GM23338 (cell line): ENCODE data around the gene SNAP25. TPM values are rescaled to one million over a fixed set of nuclear protein-coding genes. Genes with fewer than 3 reads are reported as not detected.

Experiments
- ATAC-seq: fragments of 200-7000 bp; cut with Tn5 transposase; 3 replicates; pipeline ENCODE4 v1.9.1; 2020
- DNase-seq: peaks from one replicate; pipeline ENCODE4 v3.0.0-alpha.2; 2015; ENCODE audit warnings: low spot score
- H2AFZ ChIP-seq: fragments of 200-600 bp; sonication (generic); 2 replicates; pipeline ENCODE4 v1.8.0; 2016; ENCODE audit warnings: antibody characterized with exemption, mild to moderate bottlenecking, moderate library complexity
- H3F3A ChIP-seq: fragments of 200-600 bp; sonication (generic); replicated peaks from 2 replicates; pipeline ENCODE4 v1.8.0; 2017; ENCODE audit warnings: antibody characterized with exemption, mixed run types, low read depth
- H3K27ac ChIP-seq: fragments of 200-600 bp; sonication (generic); 2 replicates; pipeline ENCODE4 v1.6.1; 2016; ENCODE audit warnings: low read depth
- H3K27me3 ChIP-seq: fragments of 200-600 bp; sonication (generic); 2 replicates; pipeline ENCODE4 v1.8.0; 2016; ENCODE audit warnings: mild to moderate bottlenecking, mixed run types, moderate library complexity; ENCODE audit not compliant: insufficient read depth
- H3K36me3 ChIP-seq: fragments of 200-600 bp; sonication (generic); 2 replicates; pipeline ENCODE4 v1.8.0; 2016; ENCODE audit warnings: mild to moderate bottlenecking; ENCODE audit not compliant: insufficient read depth
- H3K4me1 ChIP-seq: fragments of 200-600 bp; sonication (generic); 2 replicates; pipeline ENCODE4 v1.8.0; 2016; ENCODE audit warnings: mild to moderate bottlenecking, moderate library complexity; ENCODE audit not compliant: insufficient read depth
- H3K4me2 ChIP-seq: fragments of 200-600 bp; sonication (generic); 2 replicates; pipeline ENCODE4 v1.7.1; 2017; ENCODE audit warnings: mixed run types
- H3K4me3 ChIP-seq: fragments of 200-600 bp; sonication (generic); 2 replicates; pipeline ENCODE4 v1.6.1; 2016; ENCODE audit warnings: mixed run types
- H3K79me2 ChIP-seq: fragments of 200-600 bp; sonication (generic); replicated peaks from 2 replicates; pipeline ENCODE4 v1.8.0; 2017; ENCODE audit warnings: mild to moderate bottlenecking; ENCODE audit not compliant: insufficient read depth
- H3K9me2 ChIP-seq: fragments of 200-600 bp; sonication (generic); 2 replicates; pipeline ENCODE4 v1.8.0; 2017; ENCODE audit not compliant: insufficient read depth
- H4K20me1 ChIP-seq: fragments of 200-600 bp; sonication (generic); replicated peaks from 2 replicates; pipeline ENCODE4 v1.8.0; 2017; ENCODE audit warnings: mild to moderate bottlenecking; ENCODE audit not compliant: insufficient read depth
- H3K27ac Mint-ChIP-seq: 2 replicates; pipeline ENCODE4 v1.8.0; 2020; ENCODE audit warnings: inconsistent platforms, mild to moderate bottlenecking, moderate library complexity, mixed read lengths
- H3K27me3 Mint-ChIP-seq: 3 replicates; pipeline ENCODE4 v1.8.0; 2022; ENCODE audit warnings: low read depth, mild to moderate bottlenecking, moderate library complexity, mixed read lengths, inconsistent platforms; ENCODE audit not compliant: insufficient read depth, poor library complexity
- H3K36me3 Mint-ChIP-seq: 3 replicates; pipeline ENCODE4 v1.8.0; 2021; ENCODE audit warnings: low read depth, mild to moderate bottlenecking, inconsistent platforms, moderate library complexity, mixed read lengths
- H3K4me1 Mint-ChIP-seq: 3 replicates; pipeline ENCODE4 v1.8.0; 2020; ENCODE audit warnings: mild to moderate bottlenecking, inconsistent platforms, mixed read lengths
- H3K4me3 Mint-ChIP-seq: 3 replicates; pipeline ENCODE4 v1.8.0; 2021; ENCODE audit warnings: moderate library complexity, mild to moderate bottlenecking, inconsistent platforms, mixed read lengths
- H3K9me3 Mint-ChIP-seq: 3 replicates; pipeline ENCODE4 v1.8.0; 2020; ENCODE audit warnings: moderate library complexity, mild to moderate bottlenecking, inconsistent platforms, mixed read lengths
- CTCF ChIP-seq, 2 experiments: fragments of 200-600 bp in 1 of 2; sonication (generic) in 1 of 2; conservative IDR thresholded peaks; 2 replicates each; pipeline versions ENCODE4 v1.5.1 to v1.6.1; 2016 to 2017; ENCODE audit warnings: antibody characterized with exemption in 2 of 2, low read depth in 2 of 2, mild to moderate bottlenecking in 2 of 2, moderate library complexity in 1 of 2
- polyA plus RNA-seq: library from polyadenylated mRNA; unstranded; fragments of >200 nt; fragmentation: Nextera tagmentation; extraction: Ambion mirVana; gene quantifications from 2 replicates; pipeline ENCODE4 v1.2.1, GENCODE V29; 2016
- total RNA-seq: library from RNA; depleted of rRNA; stranded (reverse); fragments of >200 nt; shearing (Covaris generic); gene quantifications from 2 replicates; pipeline ENCODE4 v1.2.3, GENCODE V29; 2014
- TF ChIP-seq, protein P1 (sequence below): fragments of 250-450 bp; sonication (Bioruptor Pico); IDR thresholded peaks from 2 replicates; pipeline ENCODE4 v1.5.0; 2020; ENCODE audit warnings: mild to moderate bottlenecking, moderate library complexity

SNAP25 gene
- total and polyA plus RNA-seq, 2 experiments from 2014 or later = 0.82 to 1.3 TPM

DNA sequence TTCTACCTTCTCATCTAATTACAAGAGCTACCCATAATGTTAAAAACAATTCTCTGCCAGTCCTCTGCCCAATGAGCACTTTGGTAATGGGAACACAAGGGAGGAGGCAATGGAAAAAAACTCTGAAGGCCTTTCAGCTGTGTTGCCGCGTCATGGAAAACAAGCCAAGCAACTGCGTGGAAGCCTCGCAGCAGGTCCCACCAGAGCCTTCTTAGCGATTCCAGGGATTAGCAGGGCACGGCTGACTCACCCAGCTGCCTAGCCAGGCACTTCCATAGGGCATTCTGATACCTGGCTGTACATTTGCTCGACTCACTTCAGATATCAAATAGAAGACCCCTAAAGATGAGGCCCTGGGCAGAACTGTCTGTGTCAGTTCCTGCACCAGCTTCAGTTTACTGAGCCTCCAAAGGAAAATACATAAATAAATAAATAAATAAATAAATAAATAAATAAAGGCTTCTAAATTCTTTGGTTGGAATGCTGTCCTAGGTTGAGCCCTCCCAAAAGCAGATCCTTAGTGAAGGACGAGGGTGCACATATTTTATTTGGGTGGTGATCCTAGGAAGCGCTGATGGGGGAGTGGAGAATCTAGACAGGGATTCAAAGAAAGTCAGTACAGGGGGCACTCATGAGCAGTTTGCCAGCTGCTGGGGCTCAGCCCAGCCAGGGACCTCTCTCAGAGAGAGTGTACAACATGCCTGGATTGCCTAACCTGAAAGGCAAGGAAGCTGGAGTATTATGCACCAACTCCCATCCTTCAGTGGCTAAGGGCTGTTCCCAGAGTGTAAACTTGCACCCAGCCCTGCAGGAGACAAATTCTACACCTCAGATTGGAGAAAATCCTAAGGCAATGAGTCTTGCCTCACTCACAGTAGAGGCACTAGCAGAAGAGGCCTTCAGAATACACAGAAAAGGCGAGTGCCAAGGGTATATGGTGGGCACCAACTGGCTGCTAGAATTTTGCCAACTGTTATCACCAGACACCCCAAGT lies 18.2 kb downstream of the SNAP25 start:
- Mint-ChIP-seq H3K4me3 (no peak overlapping the region), H3K36me3 (no peaks in the 10 kb centered on the region), H3K9me3 (no peaks in the 10 kb centered on the region), H3K4me1 (peaks cover 16% of the 10 kb centered on the region), H3K27me3 (peaks cover 6% of the 10 kb centered on the region), H3K27ac (no peak overlapping the region)
- no peak overlapping the region for H3K4me2 ChIP-seq
- DNase-seq (no peak), ATAC-seq (no peak)
- H3K27ac ChIP-seq = no peak overlapping the region
- H3K4me1 ChIP-seq = 0 out of 2 replicates have a peak, but pooled peaks cover 6% of the 10 kb centered on the region
- no peaks in the 10 kb centered on the region for H4K20me1 ChIP-seq
- H3K36me3 ChIP-seq = no peaks in the 10 kb centered on the region
- H3K4me3 ChIP-seq = no peak overlapping the region
- peak in 1 of 2 experiments; percentile 28; a peak in 2 of 4 replicates for TF ChIP-seq CTCF (conservative IDR thresholded peaks at IDR 0.05; ENCODE audit: low read depth in 2 of 2)
- TF ChIP-seq, protein P1, sequence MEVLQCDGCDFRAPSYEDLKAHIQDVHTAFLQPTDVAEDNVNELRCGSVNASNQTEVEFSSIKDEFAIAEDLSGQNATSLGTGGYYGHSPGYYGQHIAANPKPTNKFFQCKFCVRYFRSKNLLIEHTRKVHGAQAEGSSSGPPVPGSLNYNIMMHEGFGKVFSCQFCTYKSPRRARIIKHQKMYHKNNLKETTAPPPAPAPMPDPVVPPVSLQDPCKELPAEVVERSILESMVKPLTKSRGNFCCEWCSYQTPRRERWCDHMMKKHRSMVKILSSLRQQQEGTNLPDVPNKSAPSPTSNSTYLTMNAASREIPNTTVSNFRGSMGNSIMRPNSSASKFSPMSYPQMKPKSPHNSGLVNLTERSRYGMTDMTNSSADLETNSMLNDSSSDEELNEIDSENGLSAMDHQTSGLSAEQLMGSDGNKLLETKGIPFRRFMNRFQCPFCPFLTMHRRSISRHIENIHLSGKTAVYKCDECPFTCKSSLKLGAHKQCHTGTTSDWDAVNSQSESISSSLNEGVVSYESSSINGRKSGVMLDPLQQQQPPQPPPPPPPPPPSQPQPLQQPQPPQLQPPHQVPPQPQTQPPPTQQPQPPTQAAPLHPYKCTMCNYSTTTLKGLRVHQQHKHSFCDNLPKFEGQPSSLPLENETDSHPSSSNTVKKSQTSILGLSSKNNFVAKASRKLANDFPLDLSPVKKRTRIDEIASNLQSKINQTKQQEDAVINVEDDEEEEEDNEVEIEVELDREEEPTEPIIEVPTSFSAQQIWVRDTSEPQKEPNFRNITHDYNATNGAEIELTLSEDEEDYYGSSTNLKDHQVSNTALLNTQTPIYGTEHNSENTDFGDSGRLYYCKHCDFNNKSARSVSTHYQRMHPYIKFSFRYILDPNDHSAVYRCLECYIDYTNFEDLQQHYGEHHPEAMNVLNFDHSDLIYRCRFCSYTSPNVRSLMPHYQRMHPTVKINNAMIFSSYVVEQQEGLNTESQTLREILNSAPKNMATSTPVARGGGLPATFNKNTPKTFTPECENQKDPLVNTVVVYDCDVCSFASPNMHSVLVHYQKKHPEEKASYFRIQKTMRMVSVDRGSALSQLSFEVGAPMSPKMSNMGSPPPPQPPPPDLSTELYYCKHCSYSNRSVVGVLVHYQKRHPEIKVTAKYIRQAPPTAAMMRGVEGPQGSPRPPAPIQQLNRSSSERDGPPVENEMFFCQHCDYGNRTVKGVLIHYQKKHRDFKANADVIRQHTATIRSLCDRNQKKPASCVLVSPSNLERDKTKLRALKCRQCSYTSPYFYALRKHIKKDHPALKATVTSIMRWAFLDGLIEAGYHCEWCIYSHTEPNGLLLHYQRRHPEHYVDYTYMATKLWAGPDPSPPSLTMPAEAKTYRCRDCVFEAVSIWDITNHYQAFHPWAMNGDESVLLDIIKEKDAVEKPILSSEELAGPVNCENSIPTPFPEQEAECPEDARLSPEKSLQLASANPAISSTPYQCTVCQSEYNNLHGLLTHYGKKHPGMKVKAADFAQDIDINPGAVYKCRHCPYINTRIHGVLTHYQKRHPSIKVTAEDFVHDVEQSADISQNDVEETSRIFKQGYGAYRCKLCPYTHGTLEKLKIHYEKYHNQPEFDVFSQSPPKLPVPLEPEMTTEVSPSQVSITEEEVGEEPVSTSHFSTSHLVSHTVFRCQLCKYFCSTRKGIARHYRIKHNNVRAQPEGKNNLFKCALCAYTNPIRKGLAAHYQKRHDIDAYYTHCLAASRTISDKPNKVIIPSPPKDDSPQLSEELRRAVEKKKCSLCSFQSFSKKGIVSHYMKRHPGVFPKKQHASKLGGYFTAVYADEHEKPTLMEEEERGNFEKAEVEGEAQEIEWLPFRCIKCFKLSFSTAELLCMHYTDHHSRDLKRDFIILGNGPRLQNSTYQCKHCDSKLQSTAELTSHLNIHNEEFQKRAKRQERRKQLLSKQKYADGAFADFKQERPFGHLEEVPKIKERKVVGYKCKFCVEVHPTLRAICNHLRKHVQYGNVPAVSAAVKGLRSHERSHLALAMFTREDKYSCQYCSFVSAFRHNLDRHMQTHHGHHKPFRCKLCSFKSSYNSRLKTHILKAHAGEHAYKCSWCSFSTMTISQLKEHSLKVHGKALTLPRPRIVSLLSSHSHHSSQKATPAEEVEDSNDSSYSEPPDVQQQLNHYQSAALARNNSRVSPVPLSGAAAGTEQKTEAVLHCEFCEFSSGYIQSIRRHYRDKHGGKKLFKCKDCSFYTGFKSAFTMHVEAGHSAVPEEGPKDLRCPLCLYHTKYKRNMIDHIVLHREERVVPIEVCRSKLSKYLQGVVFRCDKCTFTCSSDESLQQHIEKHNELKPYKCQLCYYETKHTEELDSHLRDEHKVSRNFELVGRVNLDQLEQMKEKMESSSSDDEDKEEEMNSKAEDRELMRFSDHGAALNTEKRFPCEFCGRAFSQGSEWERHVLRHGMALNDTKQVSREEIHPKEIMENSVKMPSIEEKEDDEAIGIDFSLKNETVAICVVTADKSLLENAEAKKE (CRISPR knock-in tag) = no peak
- H3K9me2 ChIP-seq = no peaks in the 10 kb centered on the region
- H3F3A ChIP-seq = no peaks in the 10 kb centered on the region
- H3K27me3 ChIP-seq = no peaks in the 10 kb centered on the region
- H3K79me2 ChIP-seq = no peaks in the 10 kb centered on the region
- H2AFZ ChIP-seq = no peak overlapping the region
